Common myeloid progenitor, CD34-positive (primary cell): ENCODE data around the gene TSPAN32.

Experiments used
- CTCF ChIA-PET: fragments of 350-600 bp; sonication (Branson Sonifier 250); formaldehyde crosslinking; loops from one replicate; lab custom pipeline; 2021; ENCODE audit warnings: antibody characterized with exemption; lab: Charles Lee
- POLR2A ChIA-PET: fragments of 350-600 bp; sonication (Branson Sonifier 250); formaldehyde crosslinking; loops from one replicate; lab custom pipeline; 2021; ENCODE audit warnings: antibody characterized with exemption; lab: Charles Lee
- DNase-seq, 3 donors: peaks; one replicate each; pipeline versions ENCODE4 v3.0.0 to v3.0.0-alpha.2; 2013
- H3K27ac ChIP-seq, 2 experiments: 1 replicate in 1 of 2; 2 replicates in 1 of 2; pipeline ENCODE4 v1.7.0; 2013; ENCODE audit warnings: inconsistent platforms in 2 of 2, low read length in 2 of 2, mild to moderate bottlenecking in 2 of 2, low read depth in 1 of 2, moderate library complexity in 1 of 2; ENCODE audit not compliant: severe bottlenecking in 2 of 2, insufficient read depth in 1 of 2, poor library complexity in 1 of 2
- H3K27me3 ChIP-seq, 5 experiments: replicated peaks in 2 of 5; 1 replicate in 3 of 5; 2 replicates in 2 of 5; pipeline versions ENCODE4 v1.6.1 to v1.7.0; 2013; ENCODE audit warnings: low read length in 4 of 5, mild to moderate bottlenecking in 2 of 5, moderate library complexity in 2 of 5, inconsistent platforms in 1 of 5; ENCODE audit not compliant: insufficient read depth in 5 of 5, control insufficient read depth in 4 of 5
- H3K36me3 ChIP-seq, 4 experiments: 1 replicate in 2 of 4; 2 replicates in 2 of 4; pipeline versions ENCODE4 v1.6.1 to v1.7.0; 2013; ENCODE audit warnings: low read length in 3 of 4, control low read depth in 1 of 4, mild to moderate bottlenecking in 1 of 4; ENCODE audit not compliant: control insufficient read depth in 4 of 4, insufficient read depth in 4 of 4
- H3K4me1 ChIP-seq, 4 experiments: 1 replicate in 3 of 4; 2 replicates in 1 of 4; pipeline versions ENCODE4 v1.6.1 to v1.7.1; 2013; ENCODE audit warnings: low read length in 3 of 4, mild to moderate bottlenecking in 3 of 4, control low read depth in 1 of 4, inconsistent platforms in 1 of 4, moderate library complexity in 1 of 4; ENCODE audit not compliant: control insufficient read depth in 4 of 4, insufficient read depth in 4 of 4; ENCODE audit errors: control extremely low read depth in 1 of 4
- H3K4me3 ChIP-seq, 7 experiments: 1 replicate in 4 of 7; 2 replicates in 3 of 7; pipeline versions ENCODE4 v1.5.1 to v1.7.0; 2013; ENCODE audit warnings: mild to moderate bottlenecking in 7 of 7, low read length in 6 of 7, moderate library complexity in 6 of 7, inconsistent platforms in 2 of 7, low read depth in 2 of 7, control low read depth in 1 of 7; ENCODE audit not compliant: insufficient read depth in 4 of 7, control insufficient read depth in 1 of 7; ENCODE audit errors: extremely low read depth in 1 of 7
- H3K9me3 ChIP-seq, 5 experiments: 1 replicate in 4 of 5; 2 replicates in 1 of 5; pipeline versions ENCODE4 v1.6.1 to v1.7.1; 2013; ENCODE audit warnings: low read length in 4 of 5, mild to moderate bottlenecking in 2 of 5, inconsistent platforms in 1 of 5, low read depth in 1 of 5, moderate library complexity in 1 of 5; ENCODE audit not compliant: control insufficient read depth in 4 of 5, insufficient read depth in 2 of 5; ENCODE audit errors: control extremely low read depth in 1 of 5
- WGBS: methylation state at CpG from one replicate; pipeline ENCODE4 v1.1.5; 2013; ENCODE audit not compliant: insufficient coverage; 5-methylcytosine and 5-hydroxymethylcytosine counted together

TSPAN32 gene

DNA sequence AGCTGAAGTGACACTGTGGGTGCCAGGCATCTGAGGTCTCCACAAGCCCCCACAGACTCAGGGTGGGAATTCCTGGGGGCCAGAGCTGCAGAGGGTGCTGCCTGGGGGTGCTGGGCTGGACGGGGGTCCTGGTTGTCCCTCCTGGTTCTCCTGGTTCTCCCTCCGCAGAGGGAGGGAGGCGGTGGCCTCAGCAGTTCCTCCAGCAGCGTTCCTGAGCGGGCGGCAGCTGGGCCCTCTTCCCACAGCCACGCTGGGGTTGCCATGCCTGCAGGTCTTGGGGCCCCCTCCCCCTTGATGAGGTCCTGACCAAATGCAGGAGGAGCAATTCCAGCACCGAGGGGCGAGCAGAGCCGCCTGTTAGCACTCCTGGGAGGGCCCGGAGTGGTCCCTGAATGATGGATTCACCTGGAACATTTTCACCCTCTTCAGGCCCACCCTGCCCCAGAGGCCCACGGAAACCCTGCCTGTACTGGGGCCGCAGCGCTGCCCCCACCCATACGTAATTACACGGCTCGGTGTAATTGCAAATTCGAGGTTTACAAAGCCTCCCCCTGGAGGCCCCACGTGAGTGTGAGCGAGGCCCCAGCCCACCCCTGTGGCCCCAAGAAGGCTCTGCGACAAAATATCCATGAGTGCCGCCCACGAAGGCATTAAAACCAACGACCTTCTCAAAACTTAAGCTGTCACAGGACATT is 730 bp upstream of the TSPAN32 start:
- ChIA-PET CTCF (interaction anchor here (1.1 to 12.2 kb wide), 9 partner anchors 10 to 232 kb away, joined by 3 to 220 read pairs (median 6); partner anchors contain the start of gene TSSC4), POLR2A (interaction anchor here (0.7 kb wide), 1 partner anchor 31 kb away, joined by 4 read pairs; the partner anchor contains the start of gene ASCL2)
- H3K9me3 ChIP-seq: no peaks in the 10 kb centered on the region
- DNase-seq: peak; percentile 41 to 72 (median 57)
- peaks cover 7 to 82% (median 77%) of the 10 kb centered on the region in 4 experiments for H3K4me1 ChIP-seq
- H3K36me3 ChIP-seq: peaks cover 3 to 46% (median 20%) of the 10 kb centered on the region in 4 experiments
- peak overlapping the region; percentile 32 to 95 (median 74) for H3K4me3 ChIP-seq
- WGBS: 0% methylated on average over 20 of the region's 24 CpGs
- peak overlapping the region; percentile 46 to 79 for H3K27ac ChIP-seq
- H3K27me3 ChIP-seq: no peaks in the 10 kb centered on the region

DNA sequence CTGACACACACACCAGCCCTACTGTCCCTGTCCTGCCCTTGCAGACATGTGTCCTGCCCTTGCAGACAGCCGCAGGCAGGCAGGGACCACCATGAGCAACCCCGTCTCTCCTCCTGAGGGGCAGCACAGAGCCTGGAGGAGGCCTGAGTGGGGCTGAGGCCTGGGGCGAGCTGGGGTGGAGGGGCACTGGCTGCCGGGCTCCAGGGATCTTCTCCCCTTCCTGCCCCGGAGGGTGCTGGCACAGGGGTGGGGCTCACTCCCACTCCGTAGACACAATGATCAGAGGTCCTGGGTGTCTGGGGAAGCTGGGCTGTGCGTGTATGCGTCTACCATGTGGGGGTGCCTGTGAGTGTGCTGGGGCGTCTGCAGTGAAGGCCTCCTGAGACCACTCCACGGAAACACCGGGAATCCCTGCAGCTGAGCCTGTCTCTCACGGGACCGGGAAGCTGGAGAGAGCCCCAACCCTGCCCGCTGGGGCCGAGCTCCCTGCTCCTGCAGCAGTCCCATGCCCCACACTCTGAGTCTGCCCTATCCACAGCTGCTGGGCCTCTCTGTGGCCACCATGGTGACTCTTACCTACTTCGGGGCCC is 588 bp downstream of the TSPAN32 start:
- no peaks in the 10 kb centered on the region for H3K9me3 ChIP-seq
- CTCF ChIA-PET: interaction anchor here (0.8 to 12.2 kb wide), 11 partner anchors 9 to 231 kb away, joined by 3 to 220 read pairs (median 4); partner anchors contain the start of gene TSSC4
- H3K4me1 ChIP-seq: peaks cover 7 to 90% (median 86%) of the 10 kb centered on the region in 4 experiments
- peak overlapping the region; percentile 46 to 79 for H3K27ac ChIP-seq
- DNase-seq: peak; percentile 47 to 75 (median 55)
- no peaks in the 10 kb centered on the region for H3K27me3 ChIP-seq
- WGBS: under 1% methylated on average over 14 of the region's 16 CpGs
- H3K36me3 ChIP-seq: peaks cover 0 to 37% (median 11%) of the 10 kb centered on the region in 4 experiments
- peak overlapping the region; percentile 40 to 95 (median 74) for H3K4me3 ChIP-seq
- POLR2A ChIA-PET: interaction anchor here (1.3 kb wide), 2 partner anchors 76 to 98 kb away, joined by 3 to 7 read pairs; partner anchors contain the start of gene TSSC4

DNA sequence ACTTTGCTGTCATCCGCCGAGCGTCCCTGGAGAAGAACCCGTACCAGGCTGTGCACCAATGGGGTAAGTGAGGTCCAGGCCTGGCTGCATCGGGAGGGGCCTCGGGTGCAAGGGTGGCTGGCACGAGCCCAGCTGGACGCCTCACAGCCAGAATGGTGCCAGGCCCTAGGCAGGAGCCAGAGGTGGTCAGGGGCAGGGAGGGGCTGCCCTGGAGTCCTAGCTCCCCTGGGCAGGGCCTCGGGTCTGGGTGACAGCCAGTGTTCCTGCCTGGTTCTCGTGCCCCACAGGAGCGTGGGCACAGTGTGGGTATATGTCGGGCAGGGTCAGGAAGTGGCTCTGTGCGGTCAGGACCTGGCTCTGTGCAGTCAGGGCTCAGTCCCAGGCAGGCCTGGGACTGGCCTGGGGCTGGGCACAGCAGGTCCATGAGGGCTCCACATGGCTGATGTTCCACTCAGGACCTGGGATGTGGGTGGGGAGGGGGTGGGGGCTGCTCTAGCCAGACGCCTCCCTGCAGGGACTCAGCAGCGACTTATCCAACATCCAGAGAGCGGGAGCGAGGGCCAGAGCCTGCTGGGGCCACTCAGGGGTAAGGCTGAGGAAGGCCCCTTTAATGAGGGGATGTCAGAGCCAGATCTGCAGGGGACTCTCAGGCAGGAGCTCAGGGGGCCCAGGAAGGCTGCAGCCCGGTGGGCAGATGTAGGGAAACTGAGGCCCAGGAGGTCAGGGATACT is 1.2 kb downstream of the TSPAN32 start:
- H3K4me3 ChIP-seq: peak overlapping the region; percentile 40 to 95 (median 74)
- H3K9me3 ChIP-seq: no peaks in the 10 kb centered on the region
- peaks cover 3 to 92% (median 87%) of the 10 kb centered on the region in 4 experiments for H3K4me1 ChIP-seq
- WGBS: 6% methylated on average over 15 of the region's 18 CpGs
- peak; percentile 8 to 58 (median 33) for DNase-seq
- POLR2A ChIA-PET: interaction anchor here (0.6 to 1.3 kb wide), 3 partner anchors 75 to 98 kb away, joined by 3 to 7 read pairs (median 3); partner anchors contain the start of gene TSSC4
- peaks cover 0 to 37% (median 7%) of the 10 kb centered on the region in 4 experiments for H3K36me3 ChIP-seq
- peak overlapping the region in 1 of 2 experiments; percentile 79 for H3K27ac ChIP-seq
- CTCF ChIA-PET: interaction anchor here (0.8 to 12.2 kb wide), 14 partner anchors 35 to 228 kb away, joined by 3 to 220 read pairs (median 5); partner anchors contain the start of gene TSSC4
- no peaks in the 10 kb centered on the region for H3K27me3 ChIP-seq

DNA sequence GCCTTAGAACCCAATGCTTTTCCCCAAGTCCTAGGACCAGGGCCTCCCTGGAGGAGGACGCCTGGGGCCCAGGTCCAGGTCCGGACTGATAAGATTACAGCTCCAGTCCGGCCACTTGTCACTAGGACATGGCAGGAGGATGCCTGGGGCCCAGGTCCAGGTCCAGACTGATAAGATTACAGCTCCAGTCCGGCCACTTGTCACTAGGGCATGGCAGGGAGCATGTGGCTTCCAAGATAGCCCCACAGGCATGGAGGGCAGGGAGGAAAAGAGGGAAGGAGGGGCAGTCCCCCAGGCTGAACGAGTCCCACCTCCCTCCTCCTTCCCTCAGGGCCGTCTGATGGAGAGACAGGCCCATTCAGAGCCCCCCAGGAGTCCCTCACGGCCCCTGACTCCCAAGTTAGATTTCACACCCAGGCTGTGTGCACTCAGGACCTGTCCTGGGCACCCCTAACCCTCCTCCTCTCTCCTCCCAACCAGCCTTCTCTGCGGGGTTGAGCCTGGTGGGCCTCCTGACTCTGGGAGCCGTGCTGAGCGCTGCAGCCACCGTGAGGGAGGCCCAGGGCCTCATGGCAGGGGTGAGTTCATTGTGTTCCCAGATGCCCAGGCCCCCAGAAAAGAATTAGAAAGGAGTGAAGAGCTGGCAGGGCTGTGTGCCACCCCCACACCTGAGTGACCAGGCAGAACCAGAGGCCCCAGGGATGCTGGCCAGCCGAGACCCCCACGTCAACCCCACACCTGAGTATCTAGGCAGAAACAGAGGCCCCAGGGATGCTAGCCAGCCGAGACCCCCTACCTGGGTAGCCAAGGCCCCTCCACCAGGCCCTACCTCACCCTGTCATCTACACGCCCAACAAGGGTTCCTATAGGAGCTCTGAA is 2.1 kb downstream of the TSPAN32 start:
- Histone ChIP-seq H3K9me3 (no peaks in the 10 kb centered on the region), H3K4me3 (peak overlapping the region; percentile 18 to 95 (median 74)), H3K27ac (peak overlapping the region in 1 of 2 experiments; percentile 79), H3K36me3 (peaks cover 0 to 32% (median 4%) of the 10 kb centered on the region in 4 experiments), H3K4me1 (peaks cover 3 to 89% (median 81%) of the 10 kb centered on the region in 4 experiments), H3K27me3 (no peaks in the 10 kb centered on the region)
- WGBS: 35% methylated on average over 7 of the region's 15 CpGs
- DNase-seq: peak in 1 of 3 donors; percentile 17
- POLR2A ChIA-PET: interaction anchor here (0.6 to 2.0 kb wide), 3 partner anchors 74 to 96 kb away, joined by 3 to 10 read pairs (median 7); partner anchors contain the start of gene TSSC4
- CTCF ChIA-PET: interaction anchor here (0.8 to 12.2 kb wide), 25 partner anchors 9 to 228 kb away, joined by 3 to 220 read pairs (median 5); partner anchors contain the start of gene TSSC4

DNA sequence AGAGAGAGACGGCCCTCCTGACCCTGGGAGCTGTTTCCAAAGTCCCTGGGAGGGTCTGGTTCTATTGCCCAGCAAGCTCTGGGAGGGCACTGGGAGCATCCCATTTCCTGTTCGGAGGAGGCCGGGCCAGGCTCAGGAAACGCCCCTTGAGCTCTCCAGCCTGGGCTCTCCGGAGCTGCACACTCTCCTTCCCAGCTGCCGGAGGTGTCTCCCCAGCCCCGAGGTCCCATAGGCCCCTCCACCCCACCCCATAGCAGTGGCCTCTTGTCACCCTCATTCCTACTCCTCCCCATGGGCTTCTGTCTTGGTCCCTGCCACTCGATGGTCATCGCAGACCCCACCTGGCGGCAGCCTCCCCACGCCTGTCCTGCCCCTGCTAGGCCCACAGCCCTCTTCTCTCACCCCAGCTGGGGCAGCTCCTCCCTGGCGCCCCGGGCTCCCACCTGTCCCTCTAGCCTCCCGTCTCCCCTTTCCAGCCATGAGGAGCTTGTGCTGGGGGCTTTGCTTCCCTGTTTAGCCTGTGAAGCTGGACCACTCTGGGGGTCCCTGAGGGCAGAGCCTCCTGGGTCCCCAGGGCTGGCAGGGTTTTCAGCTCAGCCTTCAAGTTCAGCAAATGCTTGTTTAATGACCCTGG is 2.8 kb downstream of the TSPAN32 start:
- H3K9me3 ChIP-seq: no peaks in the 10 kb centered on the region
- CTCF ChIA-PET: interaction anchor here (0.7 to 12.2 kb wide), 34 partner anchors 9 to 228 kb away, joined by 3 to 220 read pairs (median 5); partner anchors contain the start of gene TSSC4
- peaks cover 3 to 84% (median 74%) of the 10 kb centered on the region in 4 experiments for H3K4me1 ChIP-seq
- peak overlapping the region in 1 of 2 experiments; percentile 79 for H3K27ac ChIP-seq
- WGBS: 58% methylated on average over 8 of the region's 14 CpGs
- H3K4me3 ChIP-seq: peak overlapping the region in 5 of 7 experiments; percentile 10 to 95 (median 74)
- peaks cover 0 to 27% (median 5%) of the 10 kb centered on the region in 4 experiments for H3K36me3 ChIP-seq
- H3K27me3 ChIP-seq: no peaks in the 10 kb centered on the region
- DNase-seq: no peak
- POLR2A ChIA-PET: interaction anchor here (0.6 to 2.0 kb wide), 5 partner anchors 72 to 119 kb away, joined by 3 to 10 read pairs (median 6); partner anchors contain the start of gene TSSC4
